Lung (tissue), 12 donors: ENCODE measurements around the gene GSC2. TPM values are rescaled to one million over a fixed set of nuclear protein-coding genes. Genes with fewer than 3 reads are reported as not detected.

Source experiments
- ATAC-seq: fragments of 200-7000 bp; cut with Tn5 transposase; one replicate; pipeline ENCODE4 v1.9.1; 2020; ENCODE audit warnings: moderate number of reproducible peaks; ENCODE audit not compliant: insufficient read depth, low FRiP score
- DNase-seq, 3 donors: peaks; one replicate each; pipeline ENCODE4 v3.0.0-alpha.2; 2013 to 2017
- H3K27ac ChIP-seq, 2 donors: one replicate each; pipeline ENCODE4 v1.5.1; 2013; ENCODE audit warnings: mild to moderate bottlenecking in 2 of 2, moderate library complexity in 2 of 2, control low read depth in 1 of 2, inconsistent platforms in 1 of 2, low read depth in 1 of 2, low read length in 1 of 2
- H3K27me3 ChIP-seq, 3 donors: one replicate each; pipeline ENCODE4 v1.5.1; 2013; ENCODE audit warnings: low read length in 2 of 3; ENCODE audit not compliant: control insufficient read depth in 3 of 3, insufficient read depth in 3 of 3
- H3K36me3 ChIP-seq, 4 donors: one replicate each; pipeline ENCODE4 v1.5.1; 2013; ENCODE audit warnings: low read length in 4 of 4, mild to moderate bottlenecking in 1 of 4, moderate library complexity in 1 of 4; ENCODE audit not compliant: control insufficient read depth in 4 of 4, insufficient read depth in 4 of 4
- H3K4me1 ChIP-seq, 5 donors: one replicate each; pipeline ENCODE4 v1.5.1; 2013; ENCODE audit warnings: low read length in 5 of 5, mild to moderate bottlenecking in 2 of 5, moderate library complexity in 1 of 5; ENCODE audit not compliant: control insufficient read depth in 5 of 5, insufficient read depth in 5 of 5
- H3K4me3 ChIP-seq: one replicate; pipeline ENCODE4 v1.5.1; 2013; ENCODE audit warnings: mild to moderate bottlenecking, control low read depth, moderate library complexity
- H3K9ac ChIP-seq, 2 donors: one replicate each; pipeline ENCODE4 v1.5.1; 2013; ENCODE audit warnings: low read length in 2 of 2, control low read depth in 1 of 2; ENCODE audit not compliant: insufficient read depth in 1 of 2
- H3K9me3 ChIP-seq, 4 donors: one replicate each; pipeline ENCODE4 v1.5.1; 2013; ENCODE audit warnings: low read length in 3 of 4, mild to moderate bottlenecking in 1 of 4, moderate library complexity in 1 of 4; ENCODE audit not compliant: control insufficient read depth in 4 of 4, insufficient read depth in 3 of 4
- WGBS, 2 donors: extraction: QIAGEN DNeasy Blood & Tissue Kit; methylation state at CpG; one replicate each; pipeline ENCODE4 v1.1.7; 2013; 5-methylcytosine and 5-hydroxymethylcytosine counted together
- polyA plus RNA-seq, 2 donors: library from polyadenylated mRNA; stranded (reverse); fragments of 200-250 nt; gene quantifications; one replicate each; pipeline ENCODE4 v1.2.1, GENCODE V29; 2013
- total RNA-seq, 2 donors: library from RNA; depleted of rRNA in 1 of 2; stranded (reverse); fragments of >200 nt in 1 of 2; gene quantifications; one replicate each; pipeline ENCODE4 v1.2.1, GENCODE V29; 2014 to 2021
- TF ChIP-seq, protein P1 (sequence below): IDR thresholded peaks from 2 replicates; pipeline ENCODE4 v1.5.1; 2012; ENCODE audit warnings: mild to moderate bottlenecking; ENCODE audit errors: control extremely low read depth, extremely low read depth
- donor health status: control.
- donor health status: control.
- donor health status: Bipolar disorder and iron deficiency.
- donor health status: healthy.
- donor health status: DM: yes; HTN: yes; CAD: no.

GSC2 gene
- total and polyA plus RNA-seq, 4 donors = not detected

DNA sequence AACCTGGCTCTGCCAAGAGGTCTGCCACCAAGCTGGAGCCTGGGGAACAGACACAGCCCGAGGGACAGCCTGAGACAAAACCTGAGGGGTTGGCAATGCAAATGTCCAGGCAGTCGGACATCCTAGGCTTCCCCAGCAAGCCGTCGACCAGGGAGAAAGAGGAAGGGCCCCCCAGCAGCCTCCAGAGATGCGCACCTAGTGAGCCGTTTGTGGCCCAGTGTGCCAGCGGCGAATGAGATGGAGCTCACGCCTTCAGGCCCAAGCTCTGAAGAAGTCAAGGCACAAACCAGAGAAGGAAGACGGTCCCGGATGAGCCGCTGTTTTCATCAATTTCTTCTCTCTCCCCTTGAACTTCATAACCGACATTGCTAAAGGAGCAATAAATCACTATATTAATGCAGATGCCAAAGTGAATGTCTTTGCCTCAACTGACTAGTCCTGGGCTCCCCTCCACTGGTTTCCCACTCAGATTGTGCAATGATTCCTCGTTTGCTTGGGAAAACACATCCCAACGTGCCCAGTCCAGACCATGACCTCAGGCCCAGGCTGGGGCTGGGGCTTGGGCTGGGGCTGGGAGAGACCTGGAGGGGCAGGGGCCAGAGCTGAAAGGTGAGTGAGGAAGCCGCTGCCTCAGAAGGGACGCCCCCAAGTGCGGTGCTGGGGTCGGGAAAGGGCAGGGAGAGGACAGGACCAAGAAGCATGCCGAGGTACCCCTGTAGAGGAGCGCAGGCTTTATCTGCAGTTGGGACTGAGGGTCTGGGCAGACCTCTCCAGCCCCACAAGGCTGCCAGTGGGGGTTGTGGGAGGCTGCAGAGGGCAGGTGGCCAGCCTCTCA lies 24.4 kb downstream of the GSC2 start:
- ATAC-seq = no peak
- H3K4me1 ChIP-seq = peaks cover 0 to 14% (median 4%) of the 10 kb centered on the region in 5 donors

DNA sequence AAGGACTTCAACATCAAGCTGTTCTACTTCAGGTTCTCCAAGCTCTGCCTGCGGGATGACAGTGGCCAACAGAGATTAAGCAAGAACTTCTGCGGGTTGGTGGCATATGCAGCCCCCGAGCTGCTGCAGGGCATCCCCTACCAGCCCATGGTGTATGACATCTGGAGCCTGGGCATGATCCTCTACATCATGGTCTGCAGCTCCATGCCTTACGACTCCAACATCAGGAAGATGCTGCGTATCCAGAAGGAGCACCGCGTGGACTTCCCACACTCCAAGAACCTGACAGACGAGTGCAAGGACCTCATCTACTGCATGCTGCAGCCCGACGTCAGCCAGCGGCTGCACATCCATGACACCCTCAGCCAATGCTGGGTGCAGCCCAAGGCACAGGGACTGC lies 25.1 kb downstream of the GSC2 start:
- no peak overlapping the region for H3K4me3 ChIP-seq
- DNase-seq (no peak), ATAC-seq (no peak)
- no peaks in the 10 kb centered on the region for H3K36me3 ChIP-seq
- no peak overlapping the region for H3K27ac ChIP-seq
- H3K9ac ChIP-seq = no peak overlapping the region
- no peaks in the 10 kb centered on the region for H3K27me3 ChIP-seq
- H3K9me3 ChIP-seq = no peaks in the 10 kb centered on the region
- TF ChIP-seq, protein P1, sequence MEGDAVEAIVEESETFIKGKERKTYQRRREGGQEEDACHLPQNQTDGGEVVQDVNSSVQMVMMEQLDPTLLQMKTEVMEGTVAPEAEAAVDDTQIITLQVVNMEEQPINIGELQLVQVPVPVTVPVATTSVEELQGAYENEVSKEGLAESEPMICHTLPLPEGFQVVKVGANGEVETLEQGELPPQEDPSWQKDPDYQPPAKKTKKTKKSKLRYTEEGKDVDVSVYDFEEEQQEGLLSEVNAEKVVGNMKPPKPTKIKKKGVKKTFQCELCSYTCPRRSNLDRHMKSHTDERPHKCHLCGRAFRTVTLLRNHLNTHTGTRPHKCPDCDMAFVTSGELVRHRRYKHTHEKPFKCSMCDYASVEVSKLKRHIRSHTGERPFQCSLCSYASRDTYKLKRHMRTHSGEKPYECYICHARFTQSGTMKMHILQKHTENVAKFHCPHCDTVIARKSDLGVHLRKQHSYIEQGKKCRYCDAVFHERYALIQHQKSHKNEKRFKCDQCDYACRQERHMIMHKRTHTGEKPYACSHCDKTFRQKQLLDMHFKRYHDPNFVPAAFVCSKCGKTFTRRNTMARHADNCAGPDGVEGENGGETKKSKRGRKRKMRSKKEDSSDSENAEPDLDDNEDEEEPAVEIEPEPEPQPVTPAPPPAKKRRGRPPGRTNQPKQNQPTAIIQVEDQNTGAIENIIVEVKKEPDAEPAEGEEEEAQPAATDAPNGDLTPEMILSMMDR = no peak
- H3K4me1 ChIP-seq = peaks cover 0 to 21% (median 4%) of the 10 kb centered on the region in 5 donors
- 93% methylated on average over 11 of the region's 11 CpGs for WGBS, 2 donors

More for the DNA sequence above, 24.4 kb downstream of the GSC2 start:
- Histone ChIP-seq H3K4me3 (no peak overlapping the region), H3K27me3 (no peaks in the 10 kb centered on the region), H3K9ac (no peak overlapping the region), H3K36me3 (no peaks in the 10 kb centered on the region), H3K27ac (no peak overlapping the region), H3K9me3 (no peaks in the 10 kb centered on the region)
- 84 to 87% methylated on average over 21 of the region's 21 CpGs for WGBS, 2 donors
- TF ChIP-seq, protein P1 = no peak
- DNase-seq = no peak

DNA sequence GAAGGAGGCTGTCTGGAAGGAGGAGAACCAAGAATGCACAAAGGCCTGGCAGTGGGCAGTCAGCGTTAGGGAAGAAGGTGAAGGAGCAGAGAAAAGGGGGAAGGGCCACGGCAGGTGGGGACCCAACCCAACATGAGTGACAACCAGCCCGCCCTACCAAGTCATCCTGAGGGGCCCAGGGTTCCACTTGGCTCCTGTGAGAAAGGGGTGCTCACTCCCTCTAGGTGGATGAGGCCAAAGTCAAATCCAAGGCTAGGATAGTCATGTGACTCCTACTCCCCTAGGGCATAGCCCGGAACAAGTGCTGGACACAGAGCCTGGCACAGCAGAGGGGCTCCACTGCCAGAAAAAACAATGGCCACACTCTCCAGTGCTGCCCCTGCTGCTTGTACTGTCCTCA lies 25.7 kb downstream of the GSC2 start:
- no peaks in the 10 kb centered on the region for H3K27me3 ChIP-seq
- TF ChIP-seq, protein P1 = no peak
- H3K9me3 ChIP-seq = no peaks in the 10 kb centered on the region
- no peak overlapping the region for H3K4me3 ChIP-seq
- no peak overlapping the region for H3K27ac ChIP-seq
- 89 to 91% methylated on average over 4 of the region's 4 CpGs for WGBS, 2 donors
- ATAC-seq (no peak), DNase-seq (no peak)
- no peaks in the 10 kb centered on the region for H3K36me3 ChIP-seq
- H3K4me1 ChIP-seq = peaks cover 0 to 26% (median 5%) of the 10 kb centered on the region in 5 donors
- H3K9ac ChIP-seq = no peak overlapping the region

DNA sequence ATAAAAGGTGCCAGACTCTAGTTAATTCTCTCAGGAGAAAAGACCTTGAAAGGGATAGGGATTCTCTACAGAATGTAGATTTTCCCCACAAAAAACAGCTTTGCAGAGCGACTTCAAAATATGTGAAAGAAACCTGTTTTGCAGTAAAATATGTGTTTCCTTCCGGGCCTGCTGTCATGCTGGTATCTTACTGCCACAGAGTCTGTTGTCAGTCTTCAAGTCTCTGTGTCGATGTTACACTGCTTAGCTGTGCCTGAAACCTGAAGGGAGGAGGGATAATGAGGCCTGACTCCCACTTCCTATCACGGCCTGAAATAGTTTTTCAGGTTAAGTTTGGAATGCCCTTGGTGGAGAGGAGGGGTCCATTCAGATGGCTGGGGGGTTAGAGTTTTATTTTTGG lies 26.2 kb downstream of the GSC2 start:
- no peak overlapping the region for H3K4me3 ChIP-seq
- peaks cover 2 to 30% (median 5%) of the 10 kb centered on the region in 5 donors for H3K4me1 ChIP-seq
- H3K36me3 ChIP-seq = no peaks in the 10 kb centered on the region
- H3K27me3 ChIP-seq = no peaks in the 10 kb centered on the region
- H3K9me3 ChIP-seq = no peaks in the 10 kb centered on the region
- no peak for ATAC-seq
- H3K27ac ChIP-seq = no peak overlapping the region
- 93 to 95% methylated on average over 4 of the region's 4 CpGs for WGBS, 2 donors
- TF ChIP-seq, protein P1 = no peak
- no peak for DNase-seq
- no peak overlapping the region for H3K9ac ChIP-seq
